Measurements from ENCODE around the gene AMZ1.

DNA sequence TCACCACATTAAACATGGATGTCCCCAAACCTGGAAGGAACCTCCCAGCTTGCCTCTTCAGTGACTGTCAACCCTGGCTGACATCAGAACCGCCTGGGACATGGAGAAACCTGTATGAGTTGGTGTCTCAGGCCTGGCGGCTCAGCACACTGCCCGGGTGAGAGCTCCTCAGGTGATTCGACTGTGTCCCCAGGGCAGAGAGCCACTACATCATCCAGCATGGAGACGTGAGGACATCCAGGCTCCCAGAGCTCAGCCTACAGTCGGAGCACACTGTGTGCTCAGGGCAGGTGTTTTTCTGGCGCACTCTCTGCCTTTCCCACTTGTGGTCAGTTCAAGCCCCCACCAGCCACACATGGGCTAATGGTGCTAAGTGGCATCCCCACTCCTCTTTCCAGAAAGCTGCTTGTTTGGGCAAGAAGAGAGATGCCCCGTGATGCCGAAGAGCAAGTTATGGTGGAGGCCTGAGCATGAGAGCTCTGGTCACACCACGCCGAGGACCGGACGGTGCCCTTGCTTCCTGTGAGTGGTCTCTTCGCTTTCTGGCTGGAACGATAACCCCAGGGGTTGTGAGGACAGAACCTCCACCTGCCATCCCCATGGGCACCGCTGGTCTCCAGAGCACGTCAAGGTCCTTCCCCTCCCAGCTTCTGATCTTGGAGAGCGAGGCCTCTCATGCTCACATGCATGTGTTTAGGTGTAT is 38.5 kb downstream of the AMZ1 start:
- TF ChIP-seq, protein P1, sequence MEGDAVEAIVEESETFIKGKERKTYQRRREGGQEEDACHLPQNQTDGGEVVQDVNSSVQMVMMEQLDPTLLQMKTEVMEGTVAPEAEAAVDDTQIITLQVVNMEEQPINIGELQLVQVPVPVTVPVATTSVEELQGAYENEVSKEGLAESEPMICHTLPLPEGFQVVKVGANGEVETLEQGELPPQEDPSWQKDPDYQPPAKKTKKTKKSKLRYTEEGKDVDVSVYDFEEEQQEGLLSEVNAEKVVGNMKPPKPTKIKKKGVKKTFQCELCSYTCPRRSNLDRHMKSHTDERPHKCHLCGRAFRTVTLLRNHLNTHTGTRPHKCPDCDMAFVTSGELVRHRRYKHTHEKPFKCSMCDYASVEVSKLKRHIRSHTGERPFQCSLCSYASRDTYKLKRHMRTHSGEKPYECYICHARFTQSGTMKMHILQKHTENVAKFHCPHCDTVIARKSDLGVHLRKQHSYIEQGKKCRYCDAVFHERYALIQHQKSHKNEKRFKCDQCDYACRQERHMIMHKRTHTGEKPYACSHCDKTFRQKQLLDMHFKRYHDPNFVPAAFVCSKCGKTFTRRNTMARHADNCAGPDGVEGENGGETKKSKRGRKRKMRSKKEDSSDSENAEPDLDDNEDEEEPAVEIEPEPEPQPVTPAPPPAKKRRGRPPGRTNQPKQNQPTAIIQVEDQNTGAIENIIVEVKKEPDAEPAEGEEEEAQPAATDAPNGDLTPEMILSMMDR (IDR thresholded peaks at IDR 0.05 in 2 of 3, conservative IDR thresholded peaks at IDR 0.05 in 1 of 3; ENCODE audit: control insufficient read depth in 2 of 3, extremely low read depth in 1 of 3, insufficient read depth in 1 of 3, low read depth in 3 of 3, low read length in 3 of 3): no peak
- TF ChIP-seq, protein P2, sequence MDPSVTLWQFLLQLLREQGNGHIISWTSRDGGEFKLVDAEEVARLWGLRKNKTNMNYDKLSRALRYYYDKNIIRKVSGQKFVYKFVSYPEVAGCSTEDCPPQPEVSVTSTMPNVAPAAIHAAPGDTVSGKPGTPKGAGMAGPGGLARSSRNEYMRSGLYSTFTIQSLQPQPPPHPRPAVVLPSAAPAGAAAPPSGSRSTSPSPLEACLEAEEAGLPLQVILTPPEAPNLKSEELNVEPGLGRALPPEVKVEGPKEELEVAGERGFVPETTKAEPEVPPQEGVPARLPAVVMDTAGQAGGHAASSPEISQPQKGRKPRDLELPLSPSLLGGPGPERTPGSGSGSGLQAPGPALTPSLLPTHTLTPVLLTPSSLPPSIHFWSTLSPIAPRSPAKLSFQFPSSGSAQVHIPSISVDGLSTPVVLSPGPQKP (IDR thresholded peaks at IDR 0.05; ENCODE audit: low read depth, low read length): no peak
- TF ChIP-seq EED (IDR thresholded peaks at IDR 0.05; ENCODE audit: low read depth): no peak
- no peak for TF ChIP-seq ZNF24 (IDR thresholded peaks at IDR 0.05)
- no peak for TF ChIP-seq HDAC2 (IDR thresholded peaks at IDR 0.05)
- no peak for TF ChIP-seq EP300 (IDR thresholded peaks at IDR 0.05; ENCODE audit: borderline replicate concordance in 1 of 2, control insufficient read depth in 1 of 2, low read depth in 2 of 2, low read length in 2 of 2)

All from GM12878 (cell line).